Smooth muscle cell (in vitro differentiated cells): ENCODE results near the gene APOL3. TPM values are rescaled to one million over a fixed set of nuclear protein-coding genes. Genes with fewer than 3 reads are reported as not detected.

Experiments
- DNase-seq: peaks from one replicate; lab custom pipeline; 2025; ENCODE audit not compliant: unreplicated experiment; lab: John Stamatoyannopoulos, UW
- H2AFZ ChIP-seq: fragments of 200-600 bp; sonication (generic); 2 replicates; pipeline ENCODE4 v1.6.0; 2016; ENCODE audit warnings: antibody characterized with exemption, low read depth, mild to moderate bottlenecking
- H3F3A ChIP-seq: fragments of 200-600 bp; sonication (generic); 2 replicates; pipeline ENCODE4 v1.6.0; 2017; ENCODE audit warnings: antibody characterized with exemption, low read depth
- H3K27ac ChIP-seq: fragments of 200-600 bp; sonication (generic); 2 replicates; pipeline ENCODE4 v1.5.1; 2016; ENCODE audit warnings: low read depth, mild to moderate bottlenecking
- H3K27me3 ChIP-seq: fragments of 200-600 bp; sonication (generic); 2 replicates; pipeline ENCODE4 v1.6.1; 2016; ENCODE audit warnings: low read depth, mild to moderate bottlenecking
- H3K36me3 ChIP-seq: fragments of 200-600 bp; sonication (generic); 2 replicates; pipeline ENCODE4 v1.5.1; 2016; ENCODE audit warnings: low read depth
- H3K4me1 ChIP-seq: fragments of 200-600 bp; sonication (generic); 2 replicates; pipeline ENCODE4 v1.5.1; 2016; ENCODE audit warnings: low read depth
- H3K4me2 ChIP-seq: fragments of 200-600 bp; sonication (generic); 2 replicates; pipeline ENCODE4 v1.6.0; 2016; ENCODE audit warnings: mild to moderate bottlenecking
- H3K4me3 ChIP-seq: fragments of 200-600 bp; sonication (generic); 2 replicates; pipeline ENCODE4 v1.5.1; 2016; ENCODE audit warnings: mild to moderate bottlenecking
- H3K79me2 ChIP-seq: fragments of 200-600 bp; sonication (generic); 2 replicates; pipeline ENCODE4 v1.6.0; 2016; ENCODE audit warnings: low read depth, mild to moderate bottlenecking
- H3K9ac ChIP-seq: fragments of 200-600 bp; sonication (generic); 2 replicates; pipeline ENCODE4 v1.6.0; 2016; ENCODE audit warnings: low read depth
- H3K9me3 ChIP-seq: fragments of 200-600 bp; sonication (generic); replicated peaks from 2 replicates; pipeline ENCODE4 v1.5.1; 2016; ENCODE audit warnings: low read depth
- H4K20me1 ChIP-seq: fragments of 200-600 bp; sonication (generic); 2 replicates; pipeline ENCODE4 v1.6.0; 2016; ENCODE audit warnings: low read depth
- WGBS: methylation state at CpG from one replicate; pipeline ENCODE4 v1.1.7; 2016; ENCODE audit warnings: low lambda C conversion rate; 5-methylcytosine and 5-hydroxymethylcytosine counted together
- polyA plus RNA-seq: library from polyadenylated mRNA; unstranded; fragments of >200 nt; fragmentation: Nextera tagmentation; extraction: Ambion mirVana; gene quantifications from 2 replicates; pipeline ENCODE4 v1.2.1, GENCODE V29; 2016
- total RNA-seq: library from RNA; depleted of rRNA; stranded (reverse); fragments of >200 nt; gene quantifications from 2 replicates; pipeline ENCODE4 v1.2.3, GENCODE V29; 2014
- TF ChIP-seq, protein P1 (sequence below): fragments of 200-600 bp; sonication (generic); IDR thresholded peaks from 2 replicates; pipeline ENCODE4 v1.5.1; 2017; ENCODE audit warnings: borderline replicate concordance, mild to moderate bottlenecking, antibody characterized with exemption; ENCODE audit not compliant: insufficient read depth, poor library complexity, severe bottlenecking

Gene APOL3
- total and polyA plus RNA-seq, 2 experiments from 2014 or later, result 0.24 to 0.40 TPM

DNA sequence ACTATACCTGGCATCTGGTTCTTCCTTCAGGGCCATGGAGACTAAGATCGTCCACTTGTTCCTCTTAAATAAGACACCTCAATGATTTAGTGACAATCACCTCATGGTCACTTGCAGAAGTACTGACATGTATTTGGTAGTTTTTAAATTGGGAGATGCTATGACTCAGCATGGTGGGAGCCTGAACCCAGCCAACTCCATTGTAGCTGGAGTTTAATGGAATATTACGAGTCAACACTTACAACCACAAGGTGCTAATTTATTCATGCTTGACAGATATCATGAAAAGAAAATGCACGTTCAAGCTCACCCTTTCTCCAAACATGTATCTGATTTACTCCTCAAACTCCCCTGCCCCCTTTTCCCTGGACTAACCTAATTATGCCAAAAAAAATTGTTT, 16.6 kb upstream of the APOL3 start:
- no peaks in the 10 kb centered on the region for H3K9me3 ChIP-seq
- H3K4me3 ChIP-seq, result no peak overlapping the region
- H3K4me2 ChIP-seq, result no peak overlapping the region
- 70% methylated on average over 3 of the region's 3 CpGs for WGBS
- H3K27me3 ChIP-seq, result no peaks in the 10 kb centered on the region
- TF ChIP-seq, protein P1, sequence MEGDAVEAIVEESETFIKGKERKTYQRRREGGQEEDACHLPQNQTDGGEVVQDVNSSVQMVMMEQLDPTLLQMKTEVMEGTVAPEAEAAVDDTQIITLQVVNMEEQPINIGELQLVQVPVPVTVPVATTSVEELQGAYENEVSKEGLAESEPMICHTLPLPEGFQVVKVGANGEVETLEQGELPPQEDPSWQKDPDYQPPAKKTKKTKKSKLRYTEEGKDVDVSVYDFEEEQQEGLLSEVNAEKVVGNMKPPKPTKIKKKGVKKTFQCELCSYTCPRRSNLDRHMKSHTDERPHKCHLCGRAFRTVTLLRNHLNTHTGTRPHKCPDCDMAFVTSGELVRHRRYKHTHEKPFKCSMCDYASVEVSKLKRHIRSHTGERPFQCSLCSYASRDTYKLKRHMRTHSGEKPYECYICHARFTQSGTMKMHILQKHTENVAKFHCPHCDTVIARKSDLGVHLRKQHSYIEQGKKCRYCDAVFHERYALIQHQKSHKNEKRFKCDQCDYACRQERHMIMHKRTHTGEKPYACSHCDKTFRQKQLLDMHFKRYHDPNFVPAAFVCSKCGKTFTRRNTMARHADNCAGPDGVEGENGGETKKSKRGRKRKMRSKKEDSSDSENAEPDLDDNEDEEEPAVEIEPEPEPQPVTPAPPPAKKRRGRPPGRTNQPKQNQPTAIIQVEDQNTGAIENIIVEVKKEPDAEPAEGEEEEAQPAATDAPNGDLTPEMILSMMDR, result no peak
- DNase-seq, result no peak
- no peaks in the 10 kb centered on the region for H4K20me1 ChIP-seq
- H2AFZ ChIP-seq, result no peak overlapping the region
- H3K27ac ChIP-seq, result no peak overlapping the region
- no peaks in the 10 kb centered on the region for H3K4me1 ChIP-seq
- H3K9ac ChIP-seq, result no peak overlapping the region
- no peaks in the 10 kb centered on the region for H3K36me3 ChIP-seq
- no peaks in the 10 kb centered on the region for H3F3A ChIP-seq
- H3K79me2 ChIP-seq, result no peaks in the 10 kb centered on the region

DNA sequence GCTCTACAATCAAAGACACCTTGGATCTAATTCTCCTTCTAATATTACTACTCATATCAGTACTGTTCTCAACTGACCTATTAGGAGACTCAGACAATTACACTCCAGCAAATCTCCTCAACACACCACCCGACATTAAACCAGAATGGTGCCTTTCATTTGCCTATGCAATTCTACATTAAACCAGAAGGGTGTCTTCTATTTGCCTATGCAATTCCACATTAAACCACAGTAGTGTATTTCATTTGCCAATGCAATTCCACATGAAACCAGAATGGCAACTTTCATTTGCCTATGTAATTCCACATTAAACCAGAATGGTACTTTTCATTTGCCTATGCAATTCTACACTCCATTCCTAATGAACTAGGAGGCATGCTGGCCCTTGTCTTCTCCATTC, 15.3 kb upstream of the APOL3 start:
- Histone ChIP-seq H3K36me3 (no peaks in the 10 kb centered on the region), H3K4me3 (no peak overlapping the region), H3K27me3 (no peaks in the 10 kb centered on the region), H3K4me2 (no peak overlapping the region), H2AFZ (no peak overlapping the region), H3K79me2 (no peaks in the 10 kb centered on the region), H3K27ac (no peak overlapping the region), H3F3A (no peaks in the 10 kb centered on the region), H4K20me1 (no peaks in the 10 kb centered on the region), H3K4me1 (no peaks in the 10 kb centered on the region), H3K9me3 (no peaks in the 10 kb centered on the region), H3K9ac (no peak overlapping the region)
- TF ChIP-seq, protein P1, result no peak
- no peak for DNase-seq
- WGBS, result 48% methylated on average over 1 of the region's 1 CpG

DNA sequence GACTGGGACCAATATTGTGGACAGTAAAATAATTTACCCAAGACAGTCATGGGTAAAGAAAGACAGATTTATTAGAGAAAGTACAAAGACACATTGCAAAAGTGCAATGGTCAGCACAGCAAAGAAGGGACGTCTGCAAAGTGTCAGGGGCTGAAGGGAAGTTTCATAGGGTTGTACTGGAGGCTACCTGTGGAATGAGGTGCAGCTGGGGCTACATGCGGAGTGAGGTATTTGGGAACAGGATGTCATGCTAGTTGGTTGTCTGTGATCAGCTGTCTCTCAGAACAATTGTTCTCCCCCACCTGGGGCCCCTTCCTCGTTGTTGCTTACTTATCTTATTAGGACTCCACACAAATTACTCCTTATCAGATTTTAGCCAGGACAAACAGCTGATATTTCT, 11.4 kb upstream of the APOL3 start:
- no peaks in the 10 kb centered on the region for H3F3A ChIP-seq
- H4K20me1 ChIP-seq, result no peaks in the 10 kb centered on the region
- H3K27ac ChIP-seq, result no peak overlapping the region
- no peak overlapping the region for H3K4me2 ChIP-seq
- TF ChIP-seq, protein P1, result no peak
- no peaks in the 10 kb centered on the region for H3K9me3 ChIP-seq
- H3K4me1 ChIP-seq, result no peaks in the 10 kb centered on the region
- H3K27me3 ChIP-seq, result no peaks in the 10 kb centered on the region
- H3K4me3 ChIP-seq, result no peak overlapping the region
- H3K36me3 ChIP-seq, result no peaks in the 10 kb centered on the region
- H3K9ac ChIP-seq, result no peak overlapping the region
- WGBS, result 35% methylated on average over 3 of the region's 3 CpGs
- H3K79me2 ChIP-seq, result no peaks in the 10 kb centered on the region
- H2AFZ ChIP-seq, result no peak overlapping the region
- DNase-seq, result no peak

DNA sequence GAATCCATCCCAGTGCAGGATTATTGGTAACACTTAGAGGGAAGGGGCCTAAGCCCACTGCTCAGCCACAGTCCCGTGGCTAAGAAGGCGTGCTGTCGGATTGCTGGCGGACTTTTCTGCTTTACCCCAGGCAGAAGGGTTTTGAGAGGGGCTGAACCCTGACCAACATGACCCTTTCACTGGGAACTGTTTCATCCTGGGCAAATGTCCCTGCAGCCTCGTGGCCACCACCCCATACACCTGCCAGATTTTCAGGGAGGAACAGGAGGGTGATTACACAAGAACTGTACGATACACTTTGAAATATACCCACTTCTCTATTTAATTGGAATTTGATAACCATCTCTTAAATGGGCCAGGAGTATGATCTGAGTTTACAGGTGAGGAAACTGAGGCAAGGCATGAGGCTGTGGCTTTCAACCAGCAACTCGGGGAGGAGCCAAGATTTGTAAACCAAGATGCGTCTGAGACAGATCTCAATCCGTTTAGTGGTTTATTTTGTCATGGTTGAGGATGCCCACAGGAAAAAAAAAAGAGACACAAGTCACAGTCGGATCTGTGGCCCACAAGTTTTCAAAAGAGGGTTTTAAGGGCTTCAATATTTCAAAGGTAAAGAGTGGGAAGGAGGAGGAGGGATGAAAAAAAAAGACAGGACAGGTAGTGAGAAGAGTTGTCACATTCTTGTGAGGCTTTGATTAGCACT, 6.1 kb upstream of the APOL3 start:
- no peaks in the 10 kb centered on the region for H3K4me1 ChIP-seq

More for the DNA sequence above, 6.1 kb upstream of the APOL3 start:
- Histone ChIP-seq H3K9me3 (no peaks in the 10 kb centered on the region), H3K4me2 (no peak overlapping the region), H2AFZ (no peak overlapping the region), H3K79me2 (no peaks in the 10 kb centered on the region), H3K9ac (no peak overlapping the region), H4K20me1 (no peaks in the 10 kb centered on the region), H3K4me3 (no peak overlapping the region), H3K27ac (no peak overlapping the region), H3F3A (no peaks in the 10 kb centered on the region), H3K36me3 (no peaks in the 10 kb centered on the region), H3K27me3 (no peaks in the 10 kb centered on the region)
- TF ChIP-seq, protein P1, result no peak
- WGBS, result 84% methylated on average over 10 of the region's 10 CpGs
- DNase-seq, result no peak
